K562 (cell line): ENCODE data around the gene SULT2B1. TPM values are rescaled to one million over a fixed set of nuclear protein-coding genes. Genes with fewer than 3 reads are reported as not detected.

ENCODE experiments used
- ATAC-seq: fragments of 200-7000 bp; cut with Tn5 transposase; 3 replicates; pipeline ENCODE4 v1.9.1; 2020; ENCODE audit warnings: moderate library complexity
- BruUV-seq: library from RNA; stranded (reverse); fragments of 400-500 nt; replicated peaks from 2 replicates; lab custom pipeline; 2021; lab: Mats Ljungman, UMichigan
- CTCF ChIA-PET: fragments of 300-600 bp; formaldehyde crosslinking; extraction: SDS; loops from one replicate; lab custom pipeline; 2021; ENCODE audit warnings: low intra/inter-chr PET ratio; lab: Yijun Ruan, JAX
- POLR2A ChIA-PET: fragments of 300-600, 350-650 bp; sonication (Branson Sonifier 250); formaldehyde crosslinking; extraction: SDS; loops from one replicate; lab custom pipeline; 2021; ENCODE audit warnings: antibody characterized with exemption, inconsistent platforms; lab: Yijun Ruan, JAX
- DNase-seq, 4 experiments: peaks; one replicate each; pipeline versions ENCODE4 v3.0.0 to v3.0.0-alpha.2; 2011 to 2018; ENCODE audit warnings: low spot score in 3 of 4, mixed read lengths in 3 of 4; ENCODE audit errors: extremely low read depth in 1 of 4
- FAIRE-seq: peaks from 2 replicates; lab custom pipeline; 2011; peaks lifted over from hg19 to GRCh38; lab: Jason Lieb, UNC
- H2AFZ ChIP-seq: 2 replicates; pipeline ENCODE4 v1.6.0; 2011; ENCODE audit warnings: low read depth, low read length, control low read depth, inconsistent platforms
- H3K27ac ChIP-seq: fragments of 200-600 bp; 3 replicates; pipeline ENCODE4 v1.8.0; 2011; ENCODE audit warnings: low read depth, mild to moderate bottlenecking, control low read depth, inconsistent platforms, low read length, moderate library complexity, mixed read lengths; ENCODE audit errors: extremely low read depth
- H3K27me3 ChIP-seq, 2 experiments: fragments of 300-600 bp in 1 of 2; 2 replicates in 1 of 2; 3 replicates in 1 of 2; pipeline versions ENCODE4 v1.6.0 to v1.8.0; 2011; ENCODE audit warnings: inconsistent platforms in 2 of 2, low read length in 2 of 2, mild to moderate bottlenecking in 1 of 2, mixed read lengths in 1 of 2, moderate library complexity in 1 of 2; ENCODE audit not compliant: control insufficient read depth in 2 of 2, insufficient read depth in 2 of 2
- H3K36me3 ChIP-seq: fragments of 300-600 bp; 3 replicates; pipeline ENCODE4 v1.8.0; 2011; ENCODE audit warnings: mild to moderate bottlenecking, low read length, inconsistent platforms; ENCODE audit not compliant: control insufficient read depth, insufficient read depth
- H3K4me1 ChIP-seq, 2 experiments: fragments of 200-600 bp in 1 of 2; replicated peaks in 1 of 2; 2 replicates in 1 of 2; 3 replicates in 1 of 2; pipeline versions ENCODE4 v1.5.1 to v1.8.0; 2011; ENCODE audit warnings: inconsistent platforms in 2 of 2, low read length in 2 of 2, mild to moderate bottlenecking in 1 of 2, mixed read lengths in 1 of 2, moderate library complexity in 1 of 2; ENCODE audit not compliant: control insufficient read depth in 2 of 2, insufficient read depth in 2 of 2
- H3K4me2 ChIP-seq: 2 replicates; pipeline ENCODE4 v1.6.1; 2011; ENCODE audit warnings: low read length, control low read depth, inconsistent platforms, mixed read lengths; ENCODE audit not compliant: insufficient read depth
- H3K4me3 ChIP-seq: fragments of 200-600 bp; sonication (generic), shearing (Covaris generic); 2 replicates; pipeline ENCODE4 v1.5.1; 2016; ENCODE audit warnings: control low read depth, inconsistent platforms
- H3K79me2 ChIP-seq: fragments of 200-600 bp; 3 replicates; pipeline ENCODE4 v1.8.0; 2011; ENCODE audit warnings: low read length, inconsistent platforms; ENCODE audit not compliant: control insufficient read depth, insufficient read depth
- H3K9ac ChIP-seq, 2 experiments: 2 replicates each; pipeline versions ENCODE4 v1.6.0 to v1.6.1; 2011; ENCODE audit warnings: low read depth in 2 of 2, low read length in 2 of 2, control low read depth in 1 of 2, inconsistent platforms in 1 of 2, mild to moderate bottlenecking in 1 of 2, mixed read lengths in 1 of 2; ENCODE audit not compliant: insufficient read depth in 1 of 2
- H3K9me1 ChIP-seq: one replicate; pipeline ENCODE4 v1.6.0; 2011; ENCODE audit warnings: inconsistent platforms, mild to moderate bottlenecking, low read length, moderate library complexity; ENCODE audit not compliant: control insufficient read depth, insufficient read depth
- H3K9me3 ChIP-seq: replicated peaks from 2 replicates; pipeline ENCODE4 v1.5.1; 2011; ENCODE audit warnings: low read depth, low read length, inconsistent platforms; ENCODE audit not compliant: control insufficient read depth, insufficient read depth
- H4K20me1 ChIP-seq: replicated peaks from 2 replicates; pipeline ENCODE4 v1.6.1; 2011; ENCODE audit warnings: low read length, inconsistent platforms, mixed read lengths; ENCODE audit not compliant: control insufficient read depth, insufficient read depth
- CBFA2T3 ChIP-seq: fragments of 450-650 bp; IDR thresholded peaks from 2 replicates; pipeline ENCODE4 v1.6.1; 2017
- HMGN3 ChIP-seq: IDR thresholded peaks from 2 replicates; pipeline ENCODE4 v1.6.1; 2011; ENCODE audit warnings: borderline replicate concordance, low read depth, mild to moderate bottlenecking, mixed read lengths, low read length; ENCODE audit not compliant: insufficient read length; ENCODE audit errors: extremely low read depth
- JUND ChIP-seq, 2 experiments: IDR thresholded peaks; 2 replicates in 1 of 2; 3 replicates in 1 of 2; pipeline ENCODE4 v1.6.1; 2011; ENCODE audit warnings: borderline replicate concordance in 2 of 2, low read depth in 2 of 2, low read length in 2 of 2, improper control_type of control experiment in 1 of 2, missing biosample characterization in 1 of 2, missing genetic modification characterization in 1 of 2, missing genetic modification reagents in 1 of 2
- KHSRP ChIP-seq: fragments of 450-650 bp; IDR thresholded peaks from 2 replicates; pipeline ENCODE4 v1.6.1; 2017
- KLF10 ChIP-seq: fragments of 250-450 bp; sonication (Bioruptor Pico); IDR thresholded peaks from 2 replicates; pipeline ENCODE4 v1.6.1; 2021; ENCODE audit warnings: matching md5 sums
- MAFF ChIP-seq: IDR thresholded peaks from 2 replicates; pipeline ENCODE4 v1.6.1; 2012; ENCODE audit warnings: low read length, improper control_type of control experiment
- OTX1 ChIP-seq: fragments of 450-650 bp; formaldehyde crosslinking; IDR thresholded peaks from 2 replicates; pipeline ENCODE4 v1.4.0; 2022; ENCODE audit warnings: mild to moderate bottlenecking
- PREB ChIP-seq: sonication (generic); formaldehyde crosslinking; IDR thresholded peaks from 2 replicates; pipeline ENCODE4 v1.8.1; 2023; ENCODE audit warnings: mild to moderate bottlenecking, missing genetic modification reagents
- ZBTB7A ChIP-seq: IDR thresholded peaks from 2 replicates; pipeline ENCODE4 v1.6.1; 2011; ENCODE audit warnings: low read depth, mild to moderate bottlenecking, low read length, moderate library complexity, borderline replicate concordance; ENCODE audit not compliant: control insufficient read depth
- WGBS: fragments of 100-300 bp; shearing (Covaris generic); methylation state at CpG from one replicate; pipeline ENCODE4 v1.1.6; 2016; ENCODE audit warnings: low coverage, mixed read lengths; ENCODE audit not compliant: insufficient coverage; ENCODE audit errors: missing lambda C conversion rate; 5-methylcytosine and 5-hydroxymethylcytosine counted together
- in situ Hi-C: fragments of 300-500 bp; cut with MboI; formaldehyde crosslinking; loops from 4 replicates; pipeline ENCODE4 v1.15.0; 2018; ENCODE audit warnings: inconsistent platforms, mixed read lengths
- intact Hi-C: fragments of 100-400 bp; cut with micrococcal nuclease; formaldehyde crosslinking; loops from 2 replicates; pipeline ENCODE4 v1.14.2; 2022
- polyA plus RNA-seq, 8 experiments: library from polyadenylated mRNA; depleted of rRNA in 4 of 8; stranded (reverse) in 5 of 8; unstranded in 3 of 8; fragments of >200 nt; fragmentation: Nextera tagmentation in 2 of 8; fragmentation: Illumina TruSeq in 1 of 8; extraction: Ambion mirVana in 2 of 8; extraction: Trizol in 1 of 8; gene quantifications; 2 replicates each; pipeline versions ENCODE4 v1.2.1 to v1.2.3, GENCODE V29; 2011 to 2014; ENCODE audit warnings: inconsistent platforms in 1 of 8, missing spikeins in 1 of 8
- total RNA-seq, 7 experiments: library from RNA; depleted of rRNA in 6 of 7; stranded (reverse); fragments of >200 nt in 6 of 7; fragmentation: Illumina TruSeq in 2 of 7; extraction: Trizol in 2 of 7; gene quantifications; 2 replicates each; pipeline versions ENCODE4 v1.2.1 to v1.2.3, GENCODE V29; 2011 to 2021; ENCODE audit warnings: low replicate concordance in 1 of 7
- TF ChIP-seq, protein P1 (sequence below): sonication (generic); formaldehyde crosslinking; IDR thresholded peaks from 2 replicates; pipeline ENCODE4 v1.8.1; 2023; ENCODE audit warnings: mild to moderate bottlenecking, missing genetic modification reagents

Gene SULT2B1
- total and polyA plus RNA-seq, 9 of the 15 experiments (the other 6 are each of a cell fraction or from before 2014, with no cell fraction given) = 0.09 to 0.62 (median 0.22) TPM; not detected in 2

- Histone ChIP-seq H3K36me3 (no peaks in the 10 kb centered on the region), H2AFZ (no peak overlapping the region), H3K27me3 (peaks cover 0 to 7% of the 10 kb centered on the region in 2 experiments; a peak in 2 of 5 replicates), H3K9ac (no peak overlapping the region; a peak in 1 of 4 replicates), H3K4me3 (no peak overlapping the region), H3K27ac (no peak overlapping the region), H3K4me1 (peaks cover 0 to 36% of the 10 kb centered on the region in 2 experiments; a peak in 2 of 5 replicates), H3K9me1 (no peaks in the 10 kb centered on the region), H3K79me2 (no peaks in the 10 kb centered on the region), H3K9me3 (no peaks in the 10 kb centered on the region), H4K20me1 (no peaks in the 10 kb centered on the region; the same call in 1 of the 2 replicates), H3K4me2 (no peak overlapping the region)
- TF ChIP-seq KHSRP (no peak), MAFF (no peak), JUND (IDR thresholded peaks at IDR 0.05; ENCODE audit: borderline replicate concordance, low read depth, low read length) (no peak), JUND (tag; IDR thresholded peaks at IDR 0.05; ENCODE audit: borderline replicate concordance, low read depth, low read length) (no peak), HMGN3 (no peak), PREB (no peak), ZBTB7A (peak; percentile 61; the same call in 1 of the 2 replicates), KLF10 (CRISPR knock-in tag) (no peak), OTX1 (CRISPR knock-in tag) (no peak), CBFA2T3 (no peak)
- TF ChIP-seq, protein P1, sequence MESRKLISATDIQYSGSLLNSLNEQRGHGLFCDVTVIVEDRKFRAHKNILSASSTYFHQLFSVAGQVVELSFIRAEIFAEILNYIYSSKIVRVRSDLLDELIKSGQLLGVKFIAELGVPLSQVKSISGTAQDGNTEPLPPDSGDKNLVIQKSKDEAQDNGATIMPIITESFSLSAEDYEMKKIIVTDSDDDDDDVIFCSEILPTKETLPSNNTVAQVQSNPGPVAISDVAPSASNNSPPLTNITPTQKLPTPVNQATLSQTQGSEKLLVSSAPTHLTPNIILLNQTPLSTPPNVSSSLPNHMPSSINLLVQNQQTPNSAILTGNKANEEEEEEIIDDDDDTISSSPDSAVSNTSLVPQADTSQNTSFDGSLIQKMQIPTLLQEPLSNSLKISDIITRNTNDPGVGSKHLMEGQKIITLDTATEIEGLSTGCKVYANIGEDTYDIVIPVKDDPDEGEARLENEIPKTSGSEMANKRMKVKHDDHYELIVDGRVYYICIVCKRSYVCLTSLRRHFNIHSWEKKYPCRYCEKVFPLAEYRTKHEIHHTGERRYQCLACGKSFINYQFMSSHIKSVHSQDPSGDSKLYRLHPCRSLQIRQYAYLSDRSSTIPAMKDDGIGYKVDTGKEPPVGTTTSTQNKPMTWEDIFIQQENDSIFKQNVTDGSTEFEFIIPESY = 0 out of 2 replicates have a peak, but pooled peaks have one; percentile 22
- no peak for DNase-seq
- ChIA-PET POLR2A (interaction anchor here (0.6 kb wide), 1 partner anchor 15 kb away, joined by 3 read pairs; no protein-coding TSS in a partner anchor), CTCF (no interaction called here)
- BruUV-seq = no TSS peak
- in situ Hi-C loops = no loop called here
- 70% methylated on average over 11 of the region's 39 CpGs for WGBS
- intact Hi-C loops = no loop called here
- FAIRE-seq = no peak
- no peak for ATAC-seq
These were observed 51.5 kb downstream of the SULT2B1 start for GRCh38 chr19:48603449-48603848.
